T-helper 22 cell (primary cell): Measurements from ENCODE around the gene NOTCH2.

Source experiments
- DNase-seq: peaks from one replicate; pipeline ENCODE4 v3.0.0-alpha.2; 2020; ENCODE audit warnings: low read depth

Gene NOTCH2

GRCh38 chr1:119906927-119907652, 162.4 kb downstream of the NOTCH2 start:
- DNase-seq, result no peak

DNA sequence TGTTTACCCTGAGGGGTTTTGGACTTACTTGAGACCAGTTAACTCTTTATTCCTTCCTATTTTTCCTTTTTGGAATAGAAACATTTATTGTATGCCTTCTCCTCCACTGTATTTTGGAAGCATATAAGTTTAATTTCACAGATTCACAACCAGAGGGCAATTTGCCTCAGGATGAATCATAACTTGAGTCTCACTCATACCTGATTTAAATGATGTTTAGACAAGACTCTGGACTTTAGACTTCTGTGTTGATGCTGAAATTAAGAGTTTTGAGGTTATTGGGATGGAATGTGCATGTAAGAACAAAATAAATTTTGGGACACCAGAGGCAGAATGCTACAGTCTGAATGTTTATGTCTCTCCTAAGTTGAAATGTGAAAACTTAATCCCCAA, 166.0 kb downstream of the NOTCH2 start:
- DNase-seq, result no peak

DNA sequence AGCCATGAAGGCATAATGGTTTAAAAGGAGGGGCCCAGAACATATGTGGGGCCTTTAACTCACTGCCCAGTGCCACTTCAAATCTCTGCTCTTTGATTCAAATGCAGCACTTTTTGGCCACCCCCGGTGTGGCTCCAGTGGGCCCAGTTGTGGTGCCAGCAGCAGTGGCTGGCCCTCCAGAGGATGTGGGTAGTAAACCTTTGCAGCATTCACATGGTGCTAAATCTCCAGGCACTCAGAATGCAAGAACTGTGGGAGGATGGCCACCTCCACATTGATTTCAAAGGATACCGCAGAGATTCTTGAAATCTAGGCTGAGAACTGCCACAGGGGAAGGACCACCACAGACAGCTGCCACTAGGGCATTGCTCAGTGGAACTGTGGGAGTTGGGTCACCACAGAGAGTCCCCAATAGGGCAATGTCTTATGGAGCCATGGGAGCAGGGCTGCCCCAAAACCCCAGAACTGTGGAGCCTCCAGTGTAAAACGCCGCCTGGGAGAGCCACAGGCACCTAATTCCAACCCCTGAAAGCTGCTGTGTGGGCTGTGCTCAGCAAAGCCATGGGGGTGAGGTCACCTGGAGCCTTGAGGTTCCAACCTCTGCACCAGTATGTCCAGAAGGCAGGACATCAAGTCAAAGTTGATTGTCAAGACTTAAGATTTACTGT, 166.6 kb downstream of the NOTCH2 start:
- DNase-seq, result no peak

DNA sequence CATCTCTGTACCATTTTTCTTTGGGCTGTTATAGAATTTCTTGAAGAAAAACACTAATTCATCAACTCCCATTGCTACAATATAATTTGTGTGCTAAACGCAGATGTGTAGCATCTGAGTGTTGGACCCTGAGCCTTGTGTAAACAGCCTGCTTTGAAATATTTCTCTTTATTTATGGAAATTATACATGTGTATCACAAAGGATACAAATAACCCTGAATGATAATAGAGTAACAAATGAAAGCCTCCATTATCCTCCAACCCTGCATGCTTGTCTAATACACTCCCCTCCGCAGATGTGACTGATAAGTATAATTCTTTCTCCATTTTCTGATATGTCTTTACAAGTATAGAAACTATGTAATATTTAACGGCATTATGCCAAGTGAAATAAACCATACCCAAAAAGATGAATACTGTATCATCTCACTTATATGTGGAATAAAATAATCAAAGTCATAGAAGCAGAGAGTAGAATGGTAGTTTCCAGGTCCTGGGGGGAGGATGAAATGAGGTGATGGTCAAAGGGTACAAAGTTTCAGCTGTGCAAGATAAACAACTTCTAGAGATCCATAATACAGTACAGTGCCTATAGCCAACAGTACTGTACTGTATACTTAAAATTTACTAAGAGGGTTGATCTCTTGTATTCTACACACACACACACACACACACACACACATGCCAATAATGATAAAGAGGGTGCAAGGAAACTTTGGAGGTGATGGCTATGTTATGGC, 170.3 kb downstream of the NOTCH2 start:
- DNase-seq, result no peak

DNA sequence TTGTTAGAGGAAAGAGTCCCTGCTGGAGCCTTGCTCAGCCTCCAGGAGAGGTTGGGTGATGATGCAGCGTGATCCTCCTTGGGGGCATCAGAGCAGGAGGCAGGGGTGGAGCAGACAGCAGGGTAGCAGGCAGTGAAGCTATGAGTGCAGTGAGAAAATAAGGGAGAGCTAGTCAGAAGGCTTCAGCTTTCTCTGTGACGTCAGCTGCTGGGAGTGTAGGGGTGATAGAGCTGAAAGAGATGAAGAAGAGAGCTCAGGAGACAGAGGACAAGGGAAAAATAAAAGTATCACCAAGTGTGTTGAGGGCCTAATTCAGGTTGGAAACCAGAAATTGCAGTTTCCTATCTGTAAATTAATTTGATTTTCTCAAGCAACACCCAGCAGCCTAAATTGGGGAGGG, 170.9 kb downstream of the NOTCH2 start:
- DNase-seq, result no peak

- no peak for DNase-seq
Measured at GRCh38 chr1:119896303-119896702, 173.2 kb downstream of the NOTCH2 start, which contains the start of gene ADAM30. TSS of gene ADAM30 (minus strand) at chr1:119896515. CDS start at chr1:119896336, 179 bp downstream.

DNA sequence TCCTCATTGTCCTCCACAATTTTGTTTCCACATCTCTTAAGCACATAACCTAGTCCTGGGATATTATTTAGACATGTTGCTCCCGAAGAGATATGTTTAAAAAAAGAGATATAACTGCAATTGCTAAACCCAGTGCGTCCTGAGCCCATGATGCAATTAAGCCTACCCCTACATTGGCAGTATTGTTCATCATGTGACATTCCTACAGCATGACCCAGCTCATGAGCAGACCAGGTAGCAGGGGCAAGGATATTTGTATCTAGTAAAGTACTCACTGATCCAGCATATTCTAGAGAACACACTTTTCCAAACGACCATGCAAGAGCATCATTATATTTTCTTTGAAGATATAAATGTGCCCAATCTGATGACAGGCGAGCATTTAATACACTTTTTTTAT, 174.4 kb downstream of the NOTCH2 start:
- DNase-seq, result no peak

DNA sequence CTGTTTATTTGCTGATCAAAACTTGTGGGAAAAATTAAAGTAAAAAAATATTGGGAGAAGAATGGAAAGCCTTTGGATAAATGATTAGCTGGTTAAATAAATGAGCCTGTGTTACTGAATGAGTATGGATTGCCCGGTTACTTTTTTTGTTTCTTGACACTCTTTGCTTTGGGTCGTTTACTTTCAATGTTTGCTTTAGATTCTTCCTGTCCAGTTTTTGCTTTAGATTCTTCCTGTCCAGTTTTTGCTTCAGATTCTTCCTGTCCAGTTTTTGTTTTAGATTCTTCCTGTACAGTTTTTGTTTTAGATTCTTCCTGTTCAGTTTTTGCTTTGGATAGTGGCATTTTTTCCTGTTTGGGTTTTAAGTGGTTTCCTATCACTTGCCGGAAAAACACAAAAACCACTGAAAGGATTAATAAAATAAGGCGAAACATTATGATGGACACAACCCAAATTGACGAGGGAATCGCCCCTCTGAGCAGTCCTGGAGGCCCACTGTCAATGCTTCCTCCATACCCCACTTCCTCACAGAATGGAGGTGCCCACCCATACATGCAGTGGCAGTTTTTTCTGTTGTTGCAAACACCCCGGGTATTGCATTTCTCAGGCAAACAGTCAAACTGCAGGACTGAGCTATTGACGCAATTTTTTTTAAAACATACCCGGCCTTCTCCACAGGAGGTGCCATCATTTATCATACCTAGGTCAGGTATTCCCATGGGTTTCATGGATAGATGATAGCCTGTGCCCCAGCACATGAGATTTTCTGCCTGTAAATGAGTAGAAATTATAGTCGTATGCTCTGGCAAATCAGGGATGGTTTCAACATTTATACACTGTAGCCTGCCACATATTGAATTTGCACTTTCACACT, 175.4 kb downstream of the NOTCH2 start:
- no peak for DNase-seq

- DNase-seq, result no peak
Measured at GRCh38 chr1:119893238-119893791, 176.1 kb downstream of the NOTCH2 start.

- DNase-seq, result no peak
Measured at GRCh38 chr1:119891386-119891785, 178.1 kb downstream of the NOTCH2 start.

GRCh38 chr1:119888476-119888875, 181.0 kb downstream of the NOTCH2 start:
- no peak for DNase-seq

GRCh38 chr1:119887427-119887826, 182.0 kb downstream of the NOTCH2 start:
- DNase-seq, result no peak

GRCh38 chr1:119885903-119886783, 183.3 kb downstream of the NOTCH2 start:
- no peak for DNase-seq

DNA sequence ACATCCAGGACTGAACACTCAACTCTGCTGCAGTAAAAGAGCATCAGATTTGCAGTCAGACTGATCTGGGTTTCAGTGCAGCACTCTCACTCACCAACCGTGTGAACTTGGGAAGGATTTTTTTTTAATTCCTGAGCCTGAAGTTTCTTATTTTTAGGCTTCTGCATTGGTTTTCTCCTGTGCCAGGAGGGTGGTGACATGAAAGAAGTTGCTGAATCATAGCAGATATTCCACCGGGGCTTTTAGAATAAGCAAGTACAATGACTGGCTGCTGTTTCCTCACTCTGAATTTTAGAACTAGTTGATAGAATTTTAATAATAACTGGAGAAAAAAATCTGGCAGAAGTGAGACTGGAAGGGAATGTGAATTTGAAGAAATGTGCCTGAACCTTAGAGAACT, 184.8 kb downstream of the NOTCH2 start:
- no peak for DNase-seq

DNA sequence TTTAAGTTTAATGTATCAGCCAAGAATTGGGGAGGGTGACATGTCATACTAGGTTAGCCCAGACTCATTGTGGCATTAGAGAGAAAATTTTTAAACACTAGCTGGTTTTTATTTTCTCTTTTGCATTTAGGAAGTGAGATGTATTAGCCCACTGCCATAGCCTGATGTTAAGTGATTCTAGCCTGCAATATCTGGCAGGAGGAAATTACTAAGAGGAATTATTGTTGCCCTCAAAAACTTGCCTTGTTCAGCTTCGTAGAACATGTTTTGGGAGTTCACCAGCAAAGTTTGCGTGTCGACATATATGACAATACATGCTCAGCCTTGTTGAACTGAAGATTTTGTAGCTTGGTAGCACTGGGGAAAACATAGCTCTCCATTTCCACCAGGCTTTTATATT, 185.6 kb downstream of the NOTCH2 start:
- DNase-seq, result no peak

- DNase-seq, result no peak
Measured at GRCh38 chr1:119882132-119883049, 187.1 kb downstream of the NOTCH2 start.

GRCh38 chr1:119879510-119880434, 189.7 kb downstream of the NOTCH2 start:
- no peak for DNase-seq

DNA sequence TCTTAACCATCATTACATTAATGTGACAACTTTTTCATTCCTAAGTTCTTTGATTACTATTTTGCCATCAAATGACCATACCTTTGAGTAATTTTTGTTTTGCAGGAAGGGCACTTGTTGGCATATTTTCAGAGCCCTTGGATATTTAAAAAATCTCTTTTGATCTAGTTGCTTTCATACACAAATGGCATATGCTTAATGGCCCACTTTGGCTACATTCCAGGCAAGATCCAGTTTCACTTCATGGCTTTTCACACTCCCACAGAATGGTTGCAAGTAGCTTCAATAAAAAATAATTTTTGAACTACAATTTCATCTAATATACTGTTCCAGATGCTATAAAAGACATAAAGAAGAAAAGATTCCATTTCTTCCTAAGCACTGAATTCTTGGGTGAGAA, 191.3 kb downstream of the NOTCH2 start:
- no peak for DNase-seq
